Erythroblast (primary cell): ENCODE data around the gene DPP9.

ENCODE experiments used
- GATA1 ChIP-seq: IDR thresholded peaks from 2 replicates; pipeline ENCODE4 v1.6.1; 2011; ENCODE audit warnings: low read depth, mild to moderate bottlenecking, control low read depth, low read length, moderate library complexity
- POLR2A ChIP-seq: IDR thresholded peaks from 2 replicates; pipeline ENCODE4 v1.6.1; 2011; ENCODE audit warnings: mild to moderate bottlenecking, low read length

GRCh38 chr19:4633140-4633967, 90.3 kb downstream of the DPP9 start:
- TF ChIP-seq POLR2A (no peak), GATA1 (no peak)
